ENCODE measurements around the gene NRP1.

Gene NRP1

GRCh38 chr10:33298110-33298509 lies 36.4 kb downstream of the NRP1 start:
- DNase-seq (ENCODE audit: low read depth): no peak
- no peak overlapping the region for H3K4me3 ChIP-seq (ENCODE audit: control insufficient read depth, low read depth, low read length)
- no peak for TF ChIP-seq CTCF (conservative IDR thresholded peaks at IDR 0.05; ENCODE audit: control insufficient read depth, insufficient read depth, low read depth, low read length)

GRCh38 chr10:33295851-33296250 lies 38.6 kb downstream of the NRP1 start:
- H3K4me3 ChIP-seq (ENCODE audit: control insufficient read depth, low read depth, low read length): no peak overlapping the region
- no peak for DNase-seq (ENCODE audit: low read depth)
- TF ChIP-seq CTCF (conservative IDR thresholded peaks at IDR 0.05; ENCODE audit: control insufficient read depth, insufficient read depth, low read depth, low read length): no peak

GRCh38 chr10:33293531-33294170 lies 40.8 kb downstream of the NRP1 start:
- DNase-seq (ENCODE audit: low read depth): no peak
- no peak overlapping the region for H3K4me3 ChIP-seq (ENCODE audit: control insufficient read depth, low read depth, low read length)
- TF ChIP-seq CTCF (conservative IDR thresholded peaks at IDR 0.05; ENCODE audit: control insufficient read depth, insufficient read depth, low read depth, low read length): no peak

- TF ChIP-seq CTCF (conservative IDR thresholded peaks at IDR 0.05; ENCODE audit: control insufficient read depth, insufficient read depth, low read depth, low read length): no peak
- H3K4me3 ChIP-seq (ENCODE audit: control insufficient read depth, low read depth, low read length): no peak overlapping the region
- DNase-seq (ENCODE audit: low read depth): no peak
Observed at GRCh38 chr10:33293076-33293475, 41.4 kb downstream of the NRP1 start.

GRCh38 chr10:33291053-33291592 lies 43.3 kb downstream of the NRP1 start:
- DNase-seq (ENCODE audit: low read depth): peak; percentile 73
- no peak overlapping the region for H3K4me3 ChIP-seq (ENCODE audit: control insufficient read depth, low read depth, low read length)
- TF ChIP-seq CTCF (conservative IDR thresholded peaks at IDR 0.05; ENCODE audit: control insufficient read depth, insufficient read depth, low read depth, low read length): no peak

- no peak for TF ChIP-seq CTCF (conservative IDR thresholded peaks at IDR 0.05; ENCODE audit: control insufficient read depth, insufficient read depth, low read depth, low read length)
- DNase-seq (ENCODE audit: low read depth): no peak
- no peak overlapping the region for H3K4me3 ChIP-seq (ENCODE audit: control insufficient read depth, low read depth, low read length)
Observed at GRCh38 chr10:33290321-33291052, 44.0 kb downstream of the NRP1 start.

Data from fibroblast of mammary gland (primary cell).